Trophoblast cell (in vitro differentiated cells and primary cell): ENCODE measurements around the gene A4GALT.

ENCODE experiments used
- DNase-seq, 2 donors: peaks; one replicate each; pipeline ENCODE4 v3.0.0-alpha.2; 2016
- H2AFZ ChIP-seq: 2 replicates; pipeline ENCODE4 v1.6.1; 2013; ENCODE audit warnings: low read length, moderate library complexity, mild to moderate bottlenecking; ENCODE audit not compliant: insufficient read depth, poor library complexity
- H2AK5ac ChIP-seq: 2 replicates; pipeline ENCODE4 v1.6.1; 2013; ENCODE audit warnings: mild to moderate bottlenecking, low read length
- H2BK120ac ChIP-seq: 2 replicates; pipeline ENCODE4 v1.6.1; 2013; ENCODE audit warnings: low read length, mild to moderate bottlenecking, moderate library complexity; ENCODE audit not compliant: insufficient read depth, poor library complexity
- H2BK12ac ChIP-seq: 2 replicates; pipeline ENCODE4 v1.6.1; 2013; ENCODE audit warnings: mild to moderate bottlenecking, low read length, moderate library complexity
- H2BK5ac ChIP-seq: 2 replicates; pipeline ENCODE4 v1.6.1; 2013; ENCODE audit warnings: low read length, low read depth, moderate library complexity, mild to moderate bottlenecking; ENCODE audit not compliant: poor library complexity
- H3K14ac ChIP-seq: 2 replicates; pipeline ENCODE4 v1.6.1; 2013; ENCODE audit warnings: mild to moderate bottlenecking, low read length
- H3K18ac ChIP-seq: 2 replicates; pipeline ENCODE4 v1.6.1; 2013; ENCODE audit warnings: mild to moderate bottlenecking, low read length
- H3K23ac ChIP-seq: 2 replicates; pipeline ENCODE4 v1.6.1; 2013; ENCODE audit warnings: low read length
- H3K27ac ChIP-seq: 2 replicates; pipeline ENCODE4 v1.5.1; 2013; ENCODE audit warnings: low read depth, mild to moderate bottlenecking, inconsistent platforms, low read length, moderate library complexity
- H3K27me3 ChIP-seq: 2 replicates; pipeline ENCODE4 v1.6.1; 2013; ENCODE audit warnings: inconsistent platforms, mild to moderate bottlenecking, low read length, moderate library complexity; ENCODE audit not compliant: insufficient read depth
- H3K36me3 ChIP-seq, 2 experiments: 1 replicate in 1 of 2; 2 replicates in 1 of 2; pipeline ENCODE4 v1.6.1; 2013; ENCODE audit warnings: low read length in 2 of 2, mild to moderate bottlenecking in 2 of 2, moderate library complexity in 1 of 2; ENCODE audit not compliant: insufficient read depth in 2 of 2, control insufficient read depth in 1 of 2
- H3K4ac ChIP-seq: 2 replicates; pipeline ENCODE4 v1.6.1; 2013; ENCODE audit warnings: low read depth, mild to moderate bottlenecking, low read length, moderate library complexity
- H3K4me1 ChIP-seq, 2 experiments: 1 replicate in 1 of 2; 2 replicates in 1 of 2; pipeline ENCODE4 v1.6.1; 2013; ENCODE audit warnings: low read length in 2 of 2, mild to moderate bottlenecking in 2 of 2, moderate library complexity in 1 of 2; ENCODE audit not compliant: insufficient read depth in 2 of 2, control insufficient read depth in 1 of 2
- H3K4me2 ChIP-seq: 2 replicates; pipeline ENCODE4 v1.6.1; 2013; ENCODE audit warnings: inconsistent platforms, mild to moderate bottlenecking, low read length, moderate library complexity
- H3K4me3 ChIP-seq: 2 replicates; pipeline ENCODE4 v1.5.1; 2013; ENCODE audit warnings: mild to moderate bottlenecking, low read depth, low read length, inconsistent platforms
- H3K79me1 ChIP-seq: one replicate; pipeline ENCODE4 v1.6.1; 2013; ENCODE audit warnings: low read length
- H3K79me2 ChIP-seq: 2 replicates; pipeline ENCODE4 v1.6.1; 2013; ENCODE audit warnings: low read length, mild to moderate bottlenecking; ENCODE audit not compliant: control insufficient read depth, insufficient read depth, poor library complexity
- H3K9ac ChIP-seq: 2 replicates; pipeline ENCODE4 v1.6.1; 2013; ENCODE audit warnings: mild to moderate bottlenecking, low read length
- H3K9me3 ChIP-seq: 2 replicates; pipeline ENCODE4 v1.6.1; 2013; ENCODE audit warnings: low read depth, mild to moderate bottlenecking, control low read depth, inconsistent platforms, low read length; ENCODE audit not compliant: insufficient read depth
- H4K12ac ChIP-seq: 2 replicates; pipeline ENCODE4 v1.6.1; 2013; ENCODE audit warnings: low read depth, mild to moderate bottlenecking, low read length, moderate library complexity
- H4K8ac ChIP-seq: 2 replicates; pipeline ENCODE4 v1.6.1; 2013; ENCODE audit warnings: low read depth, mild to moderate bottlenecking, low read length, moderate library complexity
- H4K91ac ChIP-seq: one replicate; pipeline ENCODE4 v1.6.1; 2013; ENCODE audit warnings: low read depth, mild to moderate bottlenecking, low read length, moderate library complexity
- WGBS: extraction: QIAGEN DNeasy Blood & Tissue Kit; methylation state at CpG from one replicate; pipeline ENCODE4 v1.1.7; 2013; ENCODE audit warnings: missing lambda C conversion rate; ENCODE audit not compliant: insufficient read length, insufficient coverage; ENCODE audit errors: extremely low coverage; 5-methylcytosine and 5-hydroxymethylcytosine counted together

A4GALT gene

GRCh38 chr22:42747701-42748513 lies 27.2 kb upstream of the A4GALT start:
- no peak overlapping the region for H3K4me2 ChIP-seq
- H3K4me3 ChIP-seq: no peak overlapping the region
- DNase-seq: no peak
- no peak overlapping the region for H4K12ac ChIP-seq
- H2AFZ ChIP-seq: no peak overlapping the region
- H4K91ac ChIP-seq: no peak overlapping the region
- H3K36me3 ChIP-seq: no peaks in the 10 kb centered on the region
- H2AK5ac ChIP-seq: no peak overlapping the region
- H3K23ac ChIP-seq: no peak overlapping the region
- no CpG with 5 or more reads among the region's 14 CpGs for whole genome bisulfite sequencing
- H2BK120ac ChIP-seq: no peak overlapping the region
- no peak overlapping the region for H4K8ac ChIP-seq
- H3K79me2 ChIP-seq: peaks cover 3% of the 10 kb centered on the region
- no peak overlapping the region for H2BK5ac ChIP-seq
- no peak overlapping the region for H3K9ac ChIP-seq
- no peaks in the 10 kb centered on the region for H3K27me3 ChIP-seq
- peaks cover 13 to 14% of the 10 kb centered on the region in 2 experiments for H3K4me1 ChIP-seq
- peaks cover 4% of the 10 kb centered on the region for H3K79me1 ChIP-seq
- H3K14ac ChIP-seq: no peak overlapping the region
- H3K4ac ChIP-seq: no peak overlapping the region
- H2BK12ac ChIP-seq: no peak overlapping the region
- no peak overlapping the region for H3K27ac ChIP-seq
- peaks cover 1% of the 10 kb centered on the region for H3K9me3 ChIP-seq
- H3K18ac ChIP-seq: no peak overlapping the region

GRCh38 chr22:42745118-42745517 lies 24.4 kb upstream of the A4GALT start:
- Histone ChIP-seq H3K27ac (no peak overlapping the region), H2AK5ac (no peak overlapping the region), H3K27me3 (no peaks in the 10 kb centered on the region), H4K8ac (peak overlapping the region; percentile 20), H2BK5ac (no peak overlapping the region), H2BK120ac (peak overlapping the region; percentile 54), H3K9ac (no peak overlapping the region), H3K23ac (no peak overlapping the region), H3K4me2 (no peak overlapping the region), H3K36me3 (no peaks in the 10 kb centered on the region), H3K4me1 (peaks cover 14 to 16% of the 10 kb centered on the region in 2 experiments), H3K79me1 (peaks cover 4% of the 10 kb centered on the region), H3K4ac (no peak overlapping the region), H3K9me3 (peaks cover 1% of the 10 kb centered on the region), H3K79me2 (peaks cover 3% of the 10 kb centered on the region), H4K12ac (peak overlapping the region; percentile 48), H2BK12ac (no peak overlapping the region), H3K18ac (peak overlapping the region; percentile 53), H2AFZ (no peak overlapping the region), H3K4me3 (no peak overlapping the region), H4K91ac (no peak overlapping the region), H3K14ac (no peak overlapping the region)
- no CpG with 5 or more reads among the region's 11 CpGs for WGBS
- DNase-seq: peak; percentile 32 to 62

- H2BK120ac ChIP-seq: peak overlapping the region; percentile 53
- no peaks in the 10 kb centered on the region for H3K9me3 ChIP-seq
- H2BK12ac ChIP-seq: peak overlapping the region; percentile 56
- H3K14ac ChIP-seq: no peak overlapping the region
- H3K4me1 ChIP-seq: peaks cover 14 to 18% of the 10 kb centered on the region in 2 experiments
- peak overlapping the region; percentile 59 for H2AK5ac ChIP-seq
- H2BK5ac ChIP-seq: no peak overlapping the region
- peaks cover 4% of the 10 kb centered on the region for H3K79me1 ChIP-seq
- H3K4me3 ChIP-seq: no peak overlapping the region
- peak overlapping the region; percentile 44 for H4K8ac ChIP-seq
- H3K9ac ChIP-seq: no peak overlapping the region
- no peak overlapping the region for H3K23ac ChIP-seq
- H3K18ac ChIP-seq: no peak overlapping the region
- H3K36me3 ChIP-seq: no peaks in the 10 kb centered on the region
- WGBS: no CpG with 5 or more reads among the region's 9 CpGs
- no peak overlapping the region for H2AFZ ChIP-seq
- H3K27me3 ChIP-seq: no peaks in the 10 kb centered on the region
- H4K91ac ChIP-seq: peak overlapping the region; percentile 51
- H4K12ac ChIP-seq: no peak overlapping the region
- no peaks in the 10 kb centered on the region for H3K79me2 ChIP-seq
- no peak overlapping the region for H3K4me2 ChIP-seq
- no peak overlapping the region for H3K4ac ChIP-seq
- H3K27ac ChIP-seq: no peak overlapping the region
- no peak for DNase-seq
These were observed 22.9 kb upstream of the A4GALT start for GRCh38 chr22:42743501-42743991.

GRCh38 chr22:42742940-42743339 lies 22.3 kb upstream of the A4GALT start:
- H3K9ac ChIP-seq: no peak overlapping the region
- no peak overlapping the region for H3K27ac ChIP-seq
- no peak overlapping the region for H3K18ac ChIP-seq
- H3K4ac ChIP-seq: no peak overlapping the region
- H2AFZ ChIP-seq: no peak overlapping the region
- no peaks in the 10 kb centered on the region for H3K79me2 ChIP-seq
- H3K14ac ChIP-seq: no peak overlapping the region
- H3K9me3 ChIP-seq: no peaks in the 10 kb centered on the region
- no peak overlapping the region for H2BK5ac ChIP-seq
- peak overlapping the region; percentile 53 for H2BK120ac ChIP-seq
- no peak overlapping the region for H4K12ac ChIP-seq
- WGBS: no CpG with 5 or more reads among the region's 8 CpGs
- H3K36me3 ChIP-seq: no peaks in the 10 kb centered on the region
- H3K4me3 ChIP-seq: no peak overlapping the region
- no peak overlapping the region for H3K4me2 ChIP-seq
- H2AK5ac ChIP-seq: no peak overlapping the region
- no peaks in the 10 kb centered on the region for H3K27me3 ChIP-seq
- H4K8ac ChIP-seq: no peak overlapping the region
- peak overlapping the region; percentile 30 for H2BK12ac ChIP-seq
- no peak overlapping the region for H3K23ac ChIP-seq
- H3K79me1 ChIP-seq: peaks cover 4% of the 10 kb centered on the region
- DNase-seq: no peak
- H3K4me1 ChIP-seq: peaks cover 14 to 18% of the 10 kb centered on the region in 2 experiments
- peak overlapping the region; percentile 51 for H4K91ac ChIP-seq
